Measurements from ENCODE around the gene HLF.

- TF ChIP-seq CTCF (IDR thresholded peaks at IDR 0.05; ENCODE audit: low read length) (no peak), EZH2 (optimal IDR thresholded peaks at IDR 0.05; ENCODE audit: low read depth, low read length) (no peak), EZH2phosphoT487 (IDR thresholded peaks at IDR 0.05; ENCODE audit: low read length) (no peak)
Measured at GRCh38 chr17:55283256-55283965, 18.7 kb downstream of the HLF start.

All from MM.1S (cell line).